GM11168 (cell line): ENCODE data around the gene COG1.
"Not testable (repeated sequence)": the region's sequence is repeated elsewhere in the genome, so short reads cannot be mapped to it uniquely, and the experiment has no call there.

Source experiments
- in situ Hi-C: fragments of 300-500 bp; cut with MboI; formaldehyde crosslinking; loops from one replicate; pipeline ENCODE4 v1.12.0; 2022; ENCODE audit warnings: low sequenced_read_pairs; ENCODE audit not compliant: unreplicated experiment

COG1 gene, protein sequence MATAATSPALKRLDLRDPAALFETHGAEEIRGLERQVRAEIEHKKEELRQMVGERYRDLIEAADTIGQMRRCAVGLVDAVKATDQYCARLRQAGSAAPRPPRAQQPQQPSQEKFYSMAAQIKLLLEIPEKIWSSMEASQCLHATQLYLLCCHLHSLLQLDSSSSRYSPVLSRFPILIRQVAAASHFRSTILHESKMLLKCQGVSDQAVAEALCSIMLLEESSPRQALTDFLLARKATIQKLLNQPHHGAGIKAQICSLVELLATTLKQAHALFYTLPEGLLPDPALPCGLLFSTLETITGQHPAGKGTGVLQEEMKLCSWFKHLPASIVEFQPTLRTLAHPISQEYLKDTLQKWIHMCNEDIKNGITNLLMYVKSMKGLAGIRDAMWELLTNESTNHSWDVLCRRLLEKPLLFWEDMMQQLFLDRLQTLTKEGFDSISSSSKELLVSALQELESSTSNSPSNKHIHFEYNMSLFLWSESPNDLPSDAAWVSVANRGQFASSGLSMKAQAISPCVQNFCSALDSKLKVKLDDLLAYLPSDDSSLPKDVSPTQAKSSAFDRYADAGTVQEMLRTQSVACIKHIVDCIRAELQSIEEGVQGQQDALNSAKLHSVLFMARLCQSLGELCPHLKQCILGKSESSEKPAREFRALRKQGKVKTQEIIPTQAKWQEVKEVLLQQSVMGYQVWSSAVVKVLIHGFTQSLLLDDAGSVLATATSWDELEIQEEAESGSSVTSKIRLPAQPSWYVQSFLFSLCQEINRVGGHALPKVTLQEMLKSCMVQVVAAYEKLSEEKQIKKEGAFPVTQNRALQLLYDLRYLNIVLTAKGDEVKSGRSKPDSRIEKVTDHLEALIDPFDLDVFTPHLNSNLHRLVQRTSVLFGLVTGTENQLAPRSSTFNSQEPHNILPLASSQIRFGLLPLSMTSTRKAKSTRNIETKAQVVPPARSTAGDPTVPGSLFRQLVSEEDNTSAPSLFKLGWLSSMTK

DNA sequence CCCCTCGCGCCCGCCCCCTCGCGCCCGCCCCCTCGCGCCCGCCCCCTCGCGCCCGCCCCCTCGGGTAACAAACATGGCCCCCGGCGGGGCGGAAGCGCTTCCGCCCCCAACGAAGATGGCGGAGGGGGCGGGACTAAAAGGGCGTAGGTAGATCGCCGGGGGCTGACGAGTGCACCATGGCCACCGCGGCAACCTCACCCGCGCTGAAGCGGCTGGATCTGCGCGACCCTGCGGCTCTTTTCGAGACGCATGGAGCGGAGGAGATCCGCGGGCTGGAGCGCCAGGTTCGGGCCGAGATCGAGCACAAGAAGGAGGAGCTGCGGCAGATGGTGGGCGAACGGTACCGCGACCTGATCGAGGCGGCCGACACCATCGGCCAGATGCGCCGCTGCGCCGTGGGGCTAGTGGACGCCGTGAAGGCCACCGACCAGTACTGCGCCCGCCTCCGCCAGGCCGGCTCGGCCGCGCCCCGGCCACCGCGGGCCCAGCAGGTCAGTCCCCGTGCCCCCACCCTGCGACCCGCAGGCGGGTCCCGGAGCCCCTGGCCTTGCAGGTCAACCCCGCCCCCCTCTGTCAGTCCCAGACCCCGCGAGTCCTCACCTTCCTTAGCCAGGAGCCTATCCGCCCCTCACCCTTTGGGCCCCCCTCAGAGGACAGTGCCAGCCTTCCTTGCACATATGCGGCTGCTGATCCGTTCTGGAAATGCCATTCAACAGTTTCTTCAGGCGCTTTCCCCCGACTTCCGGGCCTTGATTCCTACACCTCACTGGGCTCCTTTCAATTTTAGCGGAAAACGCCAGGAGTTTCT is at the start of gene COG1:
Gene COG1, plus strand, starts transcription at position 162 of the 808 bp plus-strand sequence. Its CDS starts 15 bp downstream, at position 177.
- in situ Hi-C loops: loop anchor here (25.0 kb wide), 1 partner anchor 456 kb away; no protein-coding TSS in a partner anchor

DNA sequence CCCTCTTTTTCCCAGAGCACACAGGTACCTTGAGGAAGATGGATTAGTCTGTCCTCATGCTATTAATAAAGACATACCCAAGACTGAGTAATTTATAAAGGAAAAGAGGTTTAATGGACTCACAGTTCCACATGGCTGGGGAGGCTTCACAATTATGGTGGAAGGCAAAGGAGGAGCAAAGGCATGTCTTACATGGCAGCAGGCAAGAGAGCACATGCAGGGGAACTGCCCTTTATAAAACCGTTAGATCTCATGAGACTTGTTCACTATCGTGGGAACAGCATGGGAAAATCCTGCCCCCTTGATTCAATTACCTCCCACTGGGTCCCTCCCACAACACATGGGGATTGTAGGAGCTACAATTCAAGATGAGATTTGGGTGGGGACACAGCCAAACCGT is 48.6 kb upstream of the COG1 start:
- in situ Hi-C loops: not testable (repeated sequence)

DNA sequence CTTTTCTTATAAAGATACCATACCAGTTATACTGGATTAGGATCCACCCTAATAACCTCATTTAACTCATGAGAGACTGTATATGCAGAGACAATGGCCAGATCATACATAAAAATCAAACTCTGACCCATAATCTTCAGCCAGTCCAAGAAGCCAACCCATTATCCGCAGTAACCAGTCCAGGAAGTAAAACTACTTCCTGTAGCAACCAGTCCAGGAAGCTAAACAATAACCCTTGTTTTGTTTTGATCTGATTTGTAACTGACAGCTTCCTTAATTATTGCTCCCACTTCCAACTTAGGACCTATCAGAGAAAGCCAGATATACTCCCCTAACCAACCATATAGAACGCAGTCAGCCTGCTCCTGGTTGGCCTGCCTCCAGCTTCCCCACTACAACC is 47.2 kb upstream of the COG1 start:
- in situ Hi-C loops: no loop called here

DNA sequence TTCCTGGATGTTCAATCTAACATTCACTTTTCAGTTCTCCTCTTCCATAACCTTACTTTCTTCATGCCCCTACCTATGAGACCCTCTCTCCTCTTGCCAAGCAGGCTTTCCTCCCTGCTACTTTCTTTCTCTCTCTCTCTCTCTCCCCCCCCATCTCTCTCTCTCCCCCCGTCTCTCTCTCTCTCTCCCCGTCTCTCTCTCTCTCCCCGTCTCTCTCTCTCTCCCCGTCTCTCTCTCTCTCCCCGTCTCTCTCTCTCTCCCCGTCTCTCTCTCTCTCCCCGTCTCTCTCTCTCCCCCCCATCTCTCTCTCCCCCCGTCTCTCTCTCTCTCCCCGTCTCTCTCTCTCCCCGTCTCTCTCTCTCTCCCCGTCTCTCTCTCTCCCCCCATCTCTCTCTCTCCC is 45.1 kb upstream of the COG1 start:
- in situ Hi-C loops: not testable (repeated sequence)

DNA sequence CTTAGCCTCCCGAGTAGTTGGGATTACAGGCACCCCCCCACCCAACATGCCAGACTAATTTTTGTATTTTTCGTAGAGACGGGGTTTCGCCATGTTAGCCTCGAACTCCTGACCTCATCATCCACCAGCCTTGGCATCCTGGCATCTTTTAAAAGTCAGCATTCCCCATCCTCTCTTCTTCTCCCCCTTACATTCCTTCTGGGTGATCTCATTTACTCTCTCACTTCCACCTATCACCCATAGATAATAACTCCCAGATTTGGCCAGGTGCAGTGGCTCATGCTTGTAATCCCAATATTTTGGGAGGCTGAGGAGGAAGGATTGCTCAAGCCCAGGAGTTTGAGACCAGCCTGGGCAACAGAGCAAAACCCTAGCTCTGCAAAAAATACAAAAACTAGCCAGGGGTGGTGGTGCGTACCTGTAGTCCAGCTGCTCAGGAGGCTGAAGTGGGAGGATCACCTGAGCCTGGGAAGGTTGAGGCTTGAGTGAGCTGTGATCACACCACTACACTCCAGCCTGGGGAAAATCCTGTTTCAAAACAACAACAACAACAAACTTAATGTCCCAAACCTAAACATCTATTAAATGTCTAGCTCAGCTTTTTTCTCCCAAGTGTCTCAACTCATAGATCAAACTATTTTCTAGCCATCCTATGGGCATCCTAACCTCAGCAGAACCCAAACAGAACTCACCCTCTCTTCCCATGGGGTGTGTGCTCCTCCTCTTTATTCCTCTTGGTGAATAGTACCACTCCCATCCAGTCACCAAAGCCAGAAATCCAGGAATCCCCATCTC is 44.1 kb upstream of the COG1 start:
- in situ Hi-C loops: no loop called here

DNA sequence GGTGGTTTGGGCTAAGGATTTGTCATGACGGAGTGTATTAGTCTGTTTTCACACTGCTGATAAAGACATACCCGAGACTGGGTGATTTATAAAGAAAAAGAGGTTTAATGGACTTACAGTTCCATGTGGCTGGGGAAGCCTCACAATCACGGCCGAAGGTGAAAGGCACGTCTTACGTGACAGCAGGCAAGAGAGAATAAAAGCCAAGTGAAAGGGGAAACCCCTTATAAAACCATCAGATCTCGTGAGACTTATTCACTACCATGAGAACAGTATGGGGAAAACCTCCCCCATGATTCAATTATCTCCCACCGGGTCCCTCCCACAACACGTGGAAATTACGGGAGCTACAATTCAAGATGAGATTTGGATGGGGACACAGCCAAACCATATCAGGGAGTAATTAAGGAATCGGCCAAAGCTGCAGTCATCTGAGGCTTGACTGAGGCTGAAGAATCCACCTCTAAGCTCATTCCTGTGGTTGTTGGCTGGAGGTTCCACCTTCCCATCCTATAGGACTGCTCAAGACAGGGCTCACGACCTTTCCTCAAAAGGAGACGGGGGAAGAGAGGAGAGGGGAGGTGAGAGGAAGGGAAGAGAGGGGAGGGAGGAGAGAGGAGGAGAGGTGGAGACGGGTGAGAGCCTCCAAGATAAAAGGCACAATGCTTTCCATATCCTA is 42.1 kb upstream of the COG1 start:
- in situ Hi-C loops: not testable (repeated sequence)

DNA sequence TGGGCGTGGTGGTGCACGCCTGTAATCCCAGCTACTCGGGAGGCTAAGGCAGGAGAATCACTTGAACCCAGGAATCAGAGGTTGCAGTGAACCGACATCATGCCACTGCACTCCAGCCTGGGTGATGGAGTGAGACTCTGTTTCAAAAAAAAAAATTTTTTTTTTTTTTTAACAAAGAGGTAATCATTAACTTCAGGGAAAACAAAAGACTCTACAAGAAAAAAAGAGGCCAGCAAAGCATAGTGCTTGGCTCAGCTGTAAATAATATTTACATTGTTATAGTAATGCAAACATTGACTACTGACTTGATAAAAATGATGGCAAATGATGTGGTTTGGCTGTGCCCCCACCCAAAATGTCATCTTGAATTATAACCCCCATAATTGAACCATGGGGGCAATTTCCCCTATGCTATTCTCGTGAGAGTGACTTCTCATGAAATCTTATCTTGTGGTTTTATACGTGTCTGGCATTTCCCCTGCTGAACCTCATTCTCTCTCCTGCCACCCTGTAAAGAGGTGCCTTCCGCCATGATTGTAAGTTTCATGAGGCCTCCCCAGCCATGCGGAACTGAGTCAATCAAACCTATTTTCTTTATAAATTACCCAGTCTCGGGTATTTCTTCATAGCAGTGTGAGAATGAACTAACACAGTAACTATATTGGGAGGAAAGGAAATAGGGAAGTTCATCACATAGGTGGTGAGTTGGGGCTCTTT is 40.8 kb upstream of the COG1 start:
- in situ Hi-C loops: no loop called here

DNA sequence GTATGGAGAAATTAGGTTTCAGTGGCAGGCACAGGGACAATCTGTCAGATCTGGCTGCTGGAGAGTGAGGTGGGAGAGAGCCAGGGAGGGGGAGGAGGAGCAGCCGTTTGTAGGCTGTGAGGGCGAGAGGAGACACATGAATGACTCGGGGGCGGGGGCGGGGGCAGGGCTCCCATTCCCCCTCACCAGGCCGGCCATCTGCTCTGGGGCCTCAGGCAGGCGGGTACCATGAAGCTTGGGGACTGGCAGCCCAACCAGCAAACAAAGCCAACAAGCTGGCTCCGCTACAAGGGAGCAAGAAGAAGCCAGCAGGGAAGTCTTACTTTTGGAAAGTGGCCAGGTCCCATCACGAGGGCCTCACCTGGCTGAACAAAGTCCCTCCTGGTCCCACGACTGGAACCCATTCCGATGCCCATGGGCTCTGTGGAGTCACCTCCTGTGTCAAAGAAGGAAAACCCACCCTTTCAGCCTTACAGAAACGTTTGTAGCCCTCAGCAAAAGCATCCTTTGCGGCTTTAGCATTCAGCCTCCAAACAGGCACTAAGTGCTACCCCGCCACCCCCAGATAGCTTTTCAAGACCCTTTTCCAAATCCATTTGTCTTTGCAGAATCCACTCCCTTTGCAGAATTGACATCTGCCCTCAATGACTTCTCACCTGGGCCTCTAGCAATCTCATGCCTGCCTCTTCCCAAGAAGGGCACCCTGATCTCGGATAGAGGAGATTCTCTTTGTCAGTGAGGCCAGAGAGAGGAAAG is 37.3 kb upstream of the COG1 start:
- in situ Hi-C loops: loop anchor here (5.0 kb wide), 1 partner anchor 168 kb away; no protein-coding TSS in a partner anchor

DNA sequence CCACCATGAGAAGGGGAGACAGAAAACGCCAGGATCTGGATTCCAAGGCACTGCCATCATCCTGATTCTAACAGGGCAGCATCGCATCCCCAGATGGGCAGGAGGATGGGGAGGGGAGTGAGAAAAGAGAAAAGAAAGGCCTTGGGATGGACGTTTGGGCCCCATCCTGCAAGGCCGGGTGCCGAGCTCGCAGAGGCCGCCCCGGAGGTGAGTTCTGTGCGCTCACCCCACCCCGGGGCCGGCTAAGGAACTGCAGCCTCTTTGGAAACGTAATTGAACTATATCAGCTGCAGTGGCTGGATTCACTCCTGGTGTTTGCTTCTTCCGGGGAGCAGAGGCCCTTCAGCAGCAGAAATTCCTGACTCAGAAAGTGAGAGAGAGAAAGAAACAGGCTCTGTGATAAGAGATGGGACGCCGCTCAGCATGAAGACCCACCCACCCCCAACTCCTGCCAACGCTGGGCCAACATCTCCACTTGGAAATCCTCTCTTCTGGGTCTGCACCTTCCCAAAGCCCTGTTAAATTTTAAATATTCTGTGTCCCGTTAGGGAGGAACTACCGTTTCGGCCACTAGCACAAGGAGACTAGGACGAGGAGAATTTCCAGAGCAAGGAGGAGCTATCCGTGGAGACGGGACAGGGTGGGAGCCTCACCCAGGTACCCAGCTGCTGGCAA is 36.6 kb upstream of the COG1 start:
- in situ Hi-C loops: loop anchor here (5.0 kb wide), 1 partner anchor 169 kb away; no protein-coding TSS in a partner anchor

DNA sequence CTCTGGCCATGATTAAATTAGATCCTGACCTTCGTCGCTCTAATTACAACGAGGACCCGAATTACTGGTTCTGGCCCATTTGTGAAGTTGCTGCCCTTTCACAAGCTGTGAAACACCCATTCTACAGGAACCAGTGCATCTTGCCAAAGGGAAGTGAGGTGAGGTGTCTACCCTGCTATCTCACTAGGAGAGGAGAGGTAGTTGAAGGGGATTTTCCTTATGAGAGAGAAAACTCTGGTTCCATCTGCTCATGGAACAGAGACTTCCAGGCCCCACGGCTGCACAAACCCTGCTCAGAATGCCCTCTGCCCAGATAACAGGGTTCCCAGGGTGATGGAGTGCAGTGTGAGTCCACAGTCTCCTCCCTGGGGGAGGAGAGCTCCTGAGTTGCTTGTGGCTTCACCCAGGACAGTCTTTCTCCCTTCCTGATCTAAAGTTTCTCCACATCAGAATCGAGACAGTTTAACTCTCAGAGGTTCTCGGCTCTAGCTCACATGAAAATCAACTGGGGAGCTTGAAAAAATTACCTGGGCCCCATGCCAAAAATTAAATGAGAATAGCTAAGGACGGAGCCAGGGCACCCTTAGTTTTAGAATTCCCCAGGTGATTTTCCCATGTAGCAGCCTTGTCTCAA is 35.9 kb upstream of the COG1 start:
- in situ Hi-C loops: loop anchor here (5.0 kb wide), 1 partner anchor 170 kb away; no protein-coding TSS in a partner anchor

DNA sequence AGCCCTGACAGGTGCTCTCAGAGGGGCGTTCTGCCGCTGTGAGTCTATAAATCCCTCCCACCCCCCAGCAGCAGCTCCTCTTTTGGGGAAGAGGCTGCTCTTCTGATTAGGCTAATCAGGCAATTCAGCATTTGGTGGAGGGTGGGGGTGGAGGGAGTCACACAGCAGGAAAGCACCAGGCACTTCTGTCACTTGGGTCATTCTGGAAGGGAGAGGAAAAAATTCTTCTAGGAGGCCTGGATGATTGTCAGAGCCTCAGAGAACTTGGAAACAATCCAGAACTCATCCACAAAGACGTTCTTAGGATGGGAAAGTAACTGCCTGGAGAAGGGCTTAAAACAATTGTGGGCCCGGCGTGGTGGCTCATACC is 35.3 kb upstream of the COG1 start:
- in situ Hi-C loops: loop anchor here (5.0 kb wide), 1 partner anchor 170 kb away; no protein-coding TSS in a partner anchor

DNA sequence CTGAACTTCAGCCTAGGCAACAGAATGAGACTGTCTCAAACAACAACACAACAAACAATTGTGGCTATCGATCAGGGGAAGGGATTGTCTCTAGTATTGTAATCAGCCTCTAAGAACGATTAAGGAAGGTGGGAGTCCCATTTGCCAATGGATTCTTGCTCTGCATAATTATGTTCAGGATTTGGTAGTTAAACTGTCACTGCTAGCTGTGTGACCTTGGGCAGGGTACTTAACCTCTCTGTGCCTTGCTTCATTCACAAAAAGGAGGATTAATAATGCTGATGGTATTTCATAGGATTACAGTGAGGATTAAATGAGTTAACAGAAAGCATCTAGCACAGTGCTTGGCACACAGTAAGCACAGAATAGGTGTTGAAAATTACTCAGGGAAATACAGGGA is 34.7 kb upstream of the COG1 start:
- in situ Hi-C loops: loop anchor here (5.0 kb wide), 1 partner anchor 171 kb away; no protein-coding TSS in a partner anchor

DNA sequence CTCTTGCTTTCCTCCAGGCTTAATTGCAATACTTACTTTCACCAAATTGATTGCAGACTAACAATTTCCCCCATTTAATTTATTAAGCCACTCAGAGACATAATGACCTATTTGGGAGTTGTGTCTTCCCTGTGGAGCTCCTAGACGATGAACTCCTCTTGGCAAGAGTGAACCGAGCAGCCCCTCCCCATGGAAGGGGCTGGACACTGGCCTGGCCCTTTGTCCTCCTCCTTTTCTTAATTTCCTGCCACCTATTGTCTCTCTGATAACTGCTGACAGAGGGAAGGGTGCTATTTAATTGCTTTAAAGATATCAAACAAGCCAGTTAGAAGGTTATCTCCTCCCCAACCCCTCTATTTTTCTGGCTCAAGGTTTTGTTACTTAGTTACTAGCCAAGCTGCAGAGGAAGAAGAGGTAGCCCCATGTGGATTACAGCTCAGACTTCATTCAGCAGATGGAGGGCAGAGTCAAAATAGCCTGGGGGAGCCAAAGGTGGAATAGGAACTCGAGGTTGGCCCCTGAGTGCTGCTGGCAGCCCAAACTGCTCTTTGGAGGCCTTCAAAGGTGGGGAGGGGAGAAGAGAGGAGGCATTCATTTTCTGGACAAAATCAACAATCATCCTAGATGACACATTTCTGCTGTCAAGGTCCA is 31.8 kb upstream of the COG1 start:
- in situ Hi-C loops: no loop called here

DNA sequence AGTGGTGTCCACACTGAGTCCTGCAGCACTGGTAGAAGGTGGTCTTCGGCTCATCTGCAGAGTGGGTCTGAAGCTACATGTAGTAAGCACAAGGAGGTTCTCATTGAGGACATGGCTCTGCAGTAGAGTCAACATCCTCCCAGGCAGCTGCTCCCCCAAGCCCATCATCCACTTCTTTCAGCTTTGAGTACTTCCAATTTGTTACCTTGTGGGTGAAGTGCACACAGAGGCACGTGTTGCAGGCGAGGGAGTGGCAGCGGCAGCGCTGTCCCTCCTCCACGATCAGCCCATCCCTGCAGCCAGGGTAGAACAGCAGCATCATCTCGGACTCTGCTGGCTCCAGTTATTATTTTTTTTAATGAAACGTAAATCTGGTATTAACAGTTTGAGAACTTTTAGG is 29.8 kb upstream of the COG1 start:
- in situ Hi-C loops: no loop called here

DNA sequence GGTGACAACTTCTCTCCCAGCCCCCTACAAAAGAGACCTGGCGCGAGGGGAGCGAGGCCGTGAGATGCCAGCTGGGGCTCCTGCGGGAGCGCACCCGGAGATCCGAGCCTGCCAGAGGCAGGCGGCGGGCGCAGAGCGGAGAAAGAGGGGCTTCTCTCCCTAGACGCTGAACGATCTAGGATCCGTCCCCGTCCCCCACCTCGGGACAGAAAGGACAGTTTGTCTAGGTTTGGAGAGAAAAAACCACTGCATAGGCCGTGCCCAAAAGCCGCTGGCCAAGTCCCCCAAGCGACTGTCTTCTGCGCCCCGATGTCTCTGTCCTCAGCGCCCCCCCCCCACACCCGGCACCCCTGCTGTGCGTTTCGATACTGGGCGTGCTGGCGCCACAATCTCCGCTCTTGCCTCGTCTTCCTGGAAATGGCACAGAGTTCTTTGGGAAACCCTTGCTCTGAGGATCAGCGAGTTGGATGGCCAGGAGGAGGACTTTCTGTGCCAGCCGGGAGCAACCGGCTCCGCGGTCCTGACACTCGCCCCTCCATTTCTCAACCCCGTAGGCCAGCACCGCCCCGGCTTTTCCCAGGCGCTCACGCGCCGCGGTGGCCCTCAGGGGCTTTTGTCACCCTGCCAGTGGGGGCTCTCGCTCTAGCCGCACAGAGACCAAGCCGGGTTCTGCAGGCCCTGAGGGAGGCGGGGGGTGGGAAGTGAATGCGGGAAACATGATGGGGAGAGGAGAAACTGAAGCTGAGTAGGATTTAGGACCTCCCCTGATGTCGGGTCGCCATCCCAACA is 27.0 kb upstream of the COG1 start:
- in situ Hi-C loops: no loop called here
